Activated naive CD8-positive, alpha-beta T cell treated with anti-CD3 and anti-CD28 coated beads for 36 hours (primary cell): Measurements from ENCODE around the gene FAM89B. TPM values are rescaled to one million over a fixed set of nuclear protein-coding genes. Genes with fewer than 3 reads are reported as not detected.

Experiments used
- DNase-seq: peaks from one replicate; pipeline ENCODE4 v3.0.0; 2021
- H3K27ac Mint-ChIP-seq: one replicate; pipeline ENCODE4 v1.8.0; 2022; ENCODE audit warnings: mild to moderate bottlenecking, moderate library complexity, mixed read lengths
- H3K27me3 Mint-ChIP-seq: one replicate; pipeline ENCODE4 v1.8.0; 2022; ENCODE audit warnings: mild to moderate bottlenecking, mixed read lengths
- H3K36me3 Mint-ChIP-seq: one replicate; pipeline ENCODE4 v1.8.0; 2021; ENCODE audit warnings: mild to moderate bottlenecking, mixed read lengths
- H3K4me1 Mint-ChIP-seq: one replicate; pipeline ENCODE4 v1.8.0; 2021; ENCODE audit warnings: mixed read lengths
- H3K4me3 Mint-ChIP-seq: one replicate; pipeline ENCODE4 v1.8.0; 2022; ENCODE audit warnings: mild to moderate bottlenecking, moderate library complexity, mixed read lengths
- H3K9me3 Mint-ChIP-seq: one replicate; pipeline ENCODE4 v1.8.0; 2022; ENCODE audit warnings: mixed read lengths
- total RNA-seq, 2 experiments: library from RNA; stranded (reverse); gene quantifications; one replicate each; pipeline ENCODE4 v1.2.3, GENCODE V29; 2021

FAM89B gene
- total RNA-seq, 2 experiments from 2014 or later: 13.6 to 15.0 TPM

GRCh38 chr11:65584106-65584505 is 11.8 kb downstream of the FAM89B start:
- Mint-ChIP-seq H3K36me3 (peaks cover 13% of the 10 kb centered on the region), H3K9me3 (no peaks in the 10 kb centered on the region), H3K27me3 (no peaks in the 10 kb centered on the region), H3K27ac (no peak overlapping the region), H3K4me3 (no peak overlapping the region), H3K4me1 (peaks cover 25% of the 10 kb centered on the region)
- DNase-seq: no peak

- Mint-ChIP-seq H3K27ac (no peak overlapping the region), H3K27me3 (no peaks in the 10 kb centered on the region), H3K9me3 (no peaks in the 10 kb centered on the region), H3K4me3 (no peak overlapping the region), H3K36me3 (peaks cover 12% of the 10 kb centered on the region), H3K4me1 (peaks cover 27% of the 10 kb centered on the region)
- no peak for DNase-seq
Observed at GRCh38 chr11:65584723-65585171, 12.4 kb downstream of the FAM89B start.

GRCh38 chr11:65585396-65586246 is 13.3 kb downstream of the FAM89B start:
- H3K4me3 Mint-ChIP-seq: no peak overlapping the region
- H3K27me3 Mint-ChIP-seq: no peaks in the 10 kb centered on the region
- peaks cover 30% of the 10 kb centered on the region for H3K4me1 Mint-ChIP-seq
- no peaks in the 10 kb centered on the region for H3K9me3 Mint-ChIP-seq
- H3K27ac Mint-ChIP-seq: peak overlapping the region; percentile 25
- no peak for DNase-seq
- H3K36me3 Mint-ChIP-seq: peaks cover 10% of the 10 kb centered on the region

GRCh38 chr11:65586247-65586630 is 13.9 kb downstream of the FAM89B start:
- Mint-ChIP-seq H3K9me3 (no peaks in the 10 kb centered on the region), H3K27me3 (no peaks in the 10 kb centered on the region), H3K4me1 (peaks cover 30% of the 10 kb centered on the region), H3K27ac (peak overlapping the region; percentile 35), H3K4me3 (no peak overlapping the region), H3K36me3 (peaks cover 11% of the 10 kb centered on the region)
- no peak for DNase-seq

GRCh38 chr11:65586676-65587075 is 14.3 kb downstream of the FAM89B start:
- DNase-seq: no peak
- no peak overlapping the region for H3K4me3 Mint-ChIP-seq
- H3K9me3 Mint-ChIP-seq: no peaks in the 10 kb centered on the region
- peaks cover 30% of the 10 kb centered on the region for H3K4me1 Mint-ChIP-seq
- H3K36me3 Mint-ChIP-seq: peaks cover 10% of the 10 kb centered on the region
- H3K27me3 Mint-ChIP-seq: no peaks in the 10 kb centered on the region
- H3K27ac Mint-ChIP-seq: peak overlapping the region; percentile 35

GRCh38 chr11:65588199-65589054 is 16.1 kb downstream of the FAM89B start:
- Mint-ChIP-seq H3K36me3 (peaks cover 9% of the 10 kb centered on the region), H3K27me3 (no peaks in the 10 kb centered on the region), H3K4me3 (peak overlapping the region; percentile 44), H3K4me1 (peaks cover 30% of the 10 kb centered on the region), H3K27ac (peak overlapping the region; percentile 92), H3K9me3 (no peaks in the 10 kb centered on the region)
- peak; percentile 87 for DNase-seq

- no peaks in the 10 kb centered on the region for H3K9me3 Mint-ChIP-seq
- no peaks in the 10 kb centered on the region for H3K27me3 Mint-ChIP-seq
- peak; percentile 81 for DNase-seq
- H3K4me3 Mint-ChIP-seq: no peak overlapping the region
- H3K27ac Mint-ChIP-seq: peak overlapping the region; percentile 92
- peaks cover 30% of the 10 kb centered on the region for H3K4me1 Mint-ChIP-seq
- H3K36me3 Mint-ChIP-seq: peaks cover 9% of the 10 kb centered on the region
Observed at GRCh38 chr11:65589444-65590239, 17.3 kb downstream of the FAM89B start.

- Mint-ChIP-seq H3K27ac (peak overlapping the region; percentile 54), H3K4me3 (no peak overlapping the region), H3K36me3 (peaks cover 9% of the 10 kb centered on the region), H3K4me1 (peaks cover 33% of the 10 kb centered on the region), H3K9me3 (no peaks in the 10 kb centered on the region), H3K27me3 (no peaks in the 10 kb centered on the region)
- DNase-seq: no peak
Observed at GRCh38 chr11:65590240-65590738, 18.0 kb downstream of the FAM89B start.

GRCh38 chr11:65591939-65592857 is 19.9 kb downstream of the FAM89B start:
- H3K4me1 Mint-ChIP-seq: peaks cover 34% of the 10 kb centered on the region

GRCh38 chr11:65592858-65593517 is 20.6 kb downstream of the FAM89B start:
- Mint-ChIP-seq H3K9me3 (no peaks in the 10 kb centered on the region), H3K27ac (no peak overlapping the region), H3K27me3 (no peaks in the 10 kb centered on the region), H3K4me1 (peaks cover 26% of the 10 kb centered on the region), H3K4me3 (no peak overlapping the region), H3K36me3 (peaks cover 6% of the 10 kb centered on the region)
- DNase-seq: no peak

More at GRCh38 chr11:65591939-65592857, 19.9 kb downstream of the FAM89B start:
- Mint-ChIP-seq H3K27me3 (no peaks in the 10 kb centered on the region), H3K36me3 (peaks cover 6% of the 10 kb centered on the region), H3K9me3 (no peaks in the 10 kb centered on the region), H3K27ac (no peak overlapping the region), H3K4me3 (no peak overlapping the region)
- DNase-seq: no peak

GRCh38 chr11:65593518-65594414 is 21.4 kb downstream of the FAM89B start:
- DNase-seq: peak; percentile 52
- H3K27ac Mint-ChIP-seq: no peak overlapping the region
- H3K4me1 Mint-ChIP-seq: peaks cover 18% of the 10 kb centered on the region
- H3K36me3 Mint-ChIP-seq: peaks cover 4% of the 10 kb centered on the region
- H3K4me3 Mint-ChIP-seq: no peak overlapping the region
- no peaks in the 10 kb centered on the region for H3K27me3 Mint-ChIP-seq
- no peaks in the 10 kb centered on the region for H3K9me3 Mint-ChIP-seq

GRCh38 chr11:65595131-65595530 is 22.8 kb downstream of the FAM89B start:
- H3K27me3 Mint-ChIP-seq: no peaks in the 10 kb centered on the region
- DNase-seq: no peak
- no peak overlapping the region for H3K4me3 Mint-ChIP-seq
- H3K4me1 Mint-ChIP-seq: peaks cover 8% of the 10 kb centered on the region
- H3K36me3 Mint-ChIP-seq: peaks cover 3% of the 10 kb centered on the region
- no peak overlapping the region for H3K27ac Mint-ChIP-seq
- no peaks in the 10 kb centered on the region for H3K9me3 Mint-ChIP-seq
